Heart right ventricle (tissue), 16 donors: ENCODE data around the gene PNMA6E. TPM values are rescaled to one million over a fixed set of nuclear protein-coding genes. Genes with fewer than 3 reads are reported as not detected.

Experiments used
- ATAC-seq, 8 donors: fragments of 200-7000 bp; cut with Tn5 transposase; one replicate each; pipeline ENCODE4 v1.9.1; 2020; ENCODE audit warnings: mild to moderate bottlenecking in 8 of 8, moderate library complexity in 8 of 8, moderate number of reproducible peaks in 1 of 8
- DNase-seq, 2 donors: peaks; one replicate each; pipeline ENCODE4 v3.0.0-alpha.2; 2020
- H3K27ac ChIP-seq, 10 donors: fragments of 200-600 bp; sonication (generic) in 2 of 10; one replicate each; pipeline versions ENCODE4 v1.5.0 to v1.8.0; 2020 to 2022; ENCODE audit warnings: mild to moderate bottlenecking in 3 of 10
- H3K27me3 ChIP-seq, 7 donors: fragments of 200-600 bp; one replicate each; pipeline ENCODE4 v1.8.0; 2021 to 2022; ENCODE audit warnings: mild to moderate bottlenecking in 2 of 7
- H3K36me3 ChIP-seq, 9 donors: fragments of 200-600 bp; sonication (generic) in 1 of 9; one replicate each; pipeline versions ENCODE4 v1.5.0 to v1.8.0; 2020 to 2022; ENCODE audit warnings: mild to moderate bottlenecking in 2 of 9
- H3K4me1 ChIP-seq, 9 donors: fragments of 200-600 bp; sonication (generic) in 1 of 9; one replicate each; pipeline versions ENCODE4 v1.5.0 to v1.8.0; 2020 to 2022; ENCODE audit warnings: mild to moderate bottlenecking in 4 of 9
- H3K4me3 ChIP-seq, 10 donors: fragments of 200-600 bp; sonication (generic) in 2 of 10; one replicate each; pipeline versions ENCODE4 v1.5.0 to v1.8.0; 2020 to 2022; ENCODE audit warnings: mild to moderate bottlenecking in 7 of 10, moderate library complexity in 2 of 10
- H3K9me3 ChIP-seq, 11 donors: fragments of 200-600 bp in 10 of 11; sonication (generic) in 2 of 11; one replicate each; pipeline versions ENCODE4 v1.5.0 to v1.8.0; 2013 to 2022; ENCODE audit warnings: mild to moderate bottlenecking in 2 of 11, control low read depth in 1 of 11, moderate library complexity in 1 of 11
- CTCF ChIP-seq, 9 donors: fragments of 200-600 bp; sonication (generic) in 2 of 9; IDR thresholded peaks; one replicate each; pipeline versions ENCODE4 v1.5.0 to v1.8.0; 2021 to 2022; ENCODE audit warnings: antibody characterized with exemption in 9 of 9, mild to moderate bottlenecking in 5 of 9, moderate library complexity in 1 of 9
- WGBS, 2 donors: extraction: QIAGEN DNeasy Blood & Tissue Kit; methylation state at CpG; one replicate each; pipeline ENCODE4 v1.1.7; 2013; ENCODE audit warnings: inconsistent platforms in 1 of 2; 5-methylcytosine and 5-hydroxymethylcytosine counted together
- intact Hi-C, 10 donors: fragments of 100-400 bp; cut with DNase I; formaldehyde crosslinking; loops; one replicate each; pipeline versions ENCODE4 v1.11.1 to v1.14.2; 2022
- polyA plus RNA-seq, 2 donors: library from polyadenylated mRNA; stranded (reverse); fragments of 200-250 nt; gene quantifications; one replicate each; pipeline ENCODE4 v1.2.3, GENCODE V29; 2013
- total RNA-seq, 10 donors: library from RNA; stranded (reverse); fragmentation: NEBNext Ultra II Directional in 3 of 10; extraction: Animal tissue kit (Norgen Biotek cat#: 25700) in 3 of 10; gene quantifications; one replicate each; pipeline versions ENCODE4 v1.2.1 to v1.2.4, GENCODE V29; 2021 to 2023
- donor health status: Arrhythmogenic right ventricular cardiomyopathy.
- donor health status: ischemic (EF 13 %, LVEDD 7.1; RV severe dilation, severe dysfunction).
- donor health status: healthy with polysubstance abuse.
- donor health status: DM: no; HTN: yes; CAD: no.
- donor health status: DM: no; HTN: no; CAD: no.
- donor health status: ischemic (EF 25% LVEDD 6.9; RV normal size, moderate dysfunction).
- donor health status: ischemic (EF 25% LVEDD 5.7; RV mildly dilated, moderate dysfunction).
- donor health status: healthy.
- donor health status: DM: yes; HTN: yes; CAD: no.
- donor health status: Ischemic cardiomyopathy.
- donor health status: ischemic (EF 35%, LVEDD 5.7; RV mildly dilated, moderate dysfunction).
- donor health status: nonischemic (EF 11% LVEDD 7.7; RV severe dilation, severe dysfunction).
- donor health status: DM: yes; HTN: yes; CAD: no.
- donor health status: PGD.
- donor health status: ischemic (EF 29% LVEDD 5.4; RV normal size, mild dysfunction).
- donor health status: nonischemic (EF 23%, LVEDD 6.1; RV moderate dilation, normal function).

The PNMA6E gene
- total and polyA plus RNA-seq, 12 donors: not detected

- Histone ChIP-seq H3K9me3 (no peaks in the 10 kb centered on the region), H3K27ac (no peak within 1 kb of the TSS), H3K27me3 (peaks cover 0 to 10% (median 0%) of the 10 kb centered on the region in 7 donors), H3K36me3 (peaks cover 0 to 14% (median 0%) of the 10 kb centered on the region in 9 donors), H3K4me1 (no peaks in the 10 kb centered on the region), H3K4me3 (no peak within 1 kb of the TSS)
- WGBS, 2 donors: 86 to 88% methylated on average over 27 to 30 of the region's 30 CpGs
- intact Hi-C loops: no loop called here
- TF ChIP-seq CTCF (IDR thresholded peaks at IDR 0.05): no peak
- DNase-seq (no peak), ATAC-seq (no peak)
These were observed 44.9 kb upstream of the PNMA6E start, which contains the start of gene TREX2 for GRCh38 chrX:153445856-153446635. TREX2 (minus strand) TSS chrX:153446056; CDS start chrX:153445430, 626 bp downstream.

- Histone ChIP-seq H3K36me3 (peaks cover 0 to 10% (median 0%) of the 10 kb centered on the region in 9 donors), H3K4me3 (no peak overlapping the region), H3K9me3 (no peaks in the 10 kb centered on the region), H3K27me3 (peaks cover 0 to 10% (median 0%) of the 10 kb centered on the region in 7 donors), H3K4me1 (no peaks in the 10 kb centered on the region), H3K27ac (no peak overlapping the region)
- TF ChIP-seq CTCF (IDR thresholded peaks at IDR 0.05): no peak
- WGBS, 2 donors: 89 to 96% methylated on average over 30 to 35 of the region's 35 CpGs
- peak in 1 of 8 donors; percentile 11 for ATAC-seq
- DNase-seq: no peak
- intact Hi-C loops: no loop called here
These were observed 44.1 kb upstream of the PNMA6E start for GRCh38 chrX:153445106-153445855.

- H3K27ac ChIP-seq: no peak overlapping the region
- peaks cover 0 to 3% (median 0%) of the 10 kb centered on the region in 9 donors for H3K36me3 ChIP-seq
- no peak for DNase-seq
- ATAC-seq: peak in 2 of 8 donors; percentile 5 to 28
- TF ChIP-seq CTCF (IDR thresholded peaks at IDR 0.05): no peak
- WGBS, 2 donors: 87 to 93% methylated on average over 34 to 37 of the region's 37 CpGs
- H3K27me3 ChIP-seq: peaks cover 0 to 6% (median 0%) of the 10 kb centered on the region in 7 donors
- H3K9me3 ChIP-seq: peaks cover 0 to 3% (median 0%) of the 10 kb centered on the region in 11 donors
- H3K4me3 ChIP-seq: no peak overlapping the region
- intact Hi-C loops: loop anchor here in 1 of 10 donors (5.0 kb wide), 1 partner anchor 412 kb away; no protein-coding TSS in a partner anchor
- no peaks in the 10 kb centered on the region for H3K4me1 ChIP-seq
These were observed 43.3 kb upstream of the PNMA6E start for GRCh38 chrX:153444333-153445011.
